ENCODE measurements around the gene PIP4K2C. TPM values are rescaled to one million over a fixed set of nuclear protein-coding genes. Genes with fewer than 3 reads are reported as not detected.
A peak's percentile ranks its signal among the peaks of the same experiment; 100 is the strongest.
"Not testable (repeated sequence)": the region's sequence is repeated elsewhere in the genome, so short reads cannot be mapped to it uniquely, and the experiment has no call there.

Gene PIP4K2C
- total RNA-seq, 1 experiment from 2014 or later: 54.0 TPM

DNA sequence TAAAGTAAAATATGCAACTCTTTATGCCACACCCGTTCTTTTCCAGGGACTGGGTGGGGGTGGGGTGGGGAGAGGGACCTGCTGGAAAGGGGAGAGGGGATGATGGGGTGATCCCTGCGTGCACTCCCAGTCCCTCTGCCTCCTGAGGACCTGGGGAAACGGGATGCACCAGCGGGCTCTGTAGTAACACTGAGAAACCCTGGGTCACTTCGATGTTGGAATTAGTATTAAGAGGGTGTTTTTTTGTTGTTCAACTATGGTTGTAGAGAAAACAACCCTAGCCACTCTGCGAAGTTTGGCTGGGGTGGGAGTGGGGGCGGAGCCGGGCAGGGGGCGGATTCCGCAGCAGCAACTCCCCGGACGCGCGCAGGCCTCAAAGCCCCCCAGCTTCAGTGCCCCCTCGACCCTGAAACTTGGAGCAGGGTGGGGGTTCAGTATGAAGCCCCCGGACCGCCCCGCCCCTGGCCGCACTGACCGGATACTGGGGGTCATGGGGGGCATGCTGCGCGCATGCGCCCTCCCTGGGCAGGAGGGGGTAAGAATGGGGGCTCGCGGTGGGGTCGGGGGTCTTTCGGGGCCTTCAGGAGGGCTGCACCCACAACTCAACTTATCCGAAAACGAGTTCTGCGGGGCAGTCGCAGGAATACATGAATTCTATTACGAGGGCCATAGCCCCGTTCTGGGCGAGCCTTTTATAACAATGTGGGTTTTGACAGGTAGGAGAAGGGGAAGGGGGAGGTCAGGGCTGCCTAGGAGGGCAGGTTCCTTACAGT is 19.0 kb downstream of the PIP4K2C start:
- no peak for DNase-seq (ENCODE audit: low spot score)

DNA sequence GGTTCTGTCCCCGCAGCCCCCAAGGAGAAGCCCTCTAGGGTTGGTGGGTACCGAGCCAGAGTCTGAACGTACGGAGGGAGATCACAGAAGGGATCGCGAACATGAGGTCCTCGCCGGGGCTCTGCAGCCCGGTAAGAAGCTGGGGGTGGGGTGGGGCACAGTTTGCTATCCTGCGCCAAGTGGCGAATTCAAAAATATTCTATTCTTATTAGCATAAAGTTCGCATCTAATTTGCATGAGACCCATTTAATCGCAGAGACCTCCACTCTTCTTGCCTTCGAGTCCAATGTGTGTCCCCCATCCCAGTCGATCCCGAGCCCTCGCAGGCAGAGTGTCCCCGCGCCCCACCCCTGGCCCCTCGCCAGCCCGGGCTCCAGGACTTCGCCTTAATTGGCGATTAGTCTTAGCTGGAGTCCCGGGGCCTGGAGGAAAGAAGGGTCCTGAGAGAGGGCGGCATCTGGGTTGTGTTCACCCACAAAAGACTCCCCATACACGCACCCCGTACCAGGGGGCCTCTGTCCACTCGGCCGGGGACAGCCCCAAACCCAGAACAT is 19.6 kb downstream of the PIP4K2C start:
- DNase-seq (ENCODE audit: low spot score): no peak

DNA sequence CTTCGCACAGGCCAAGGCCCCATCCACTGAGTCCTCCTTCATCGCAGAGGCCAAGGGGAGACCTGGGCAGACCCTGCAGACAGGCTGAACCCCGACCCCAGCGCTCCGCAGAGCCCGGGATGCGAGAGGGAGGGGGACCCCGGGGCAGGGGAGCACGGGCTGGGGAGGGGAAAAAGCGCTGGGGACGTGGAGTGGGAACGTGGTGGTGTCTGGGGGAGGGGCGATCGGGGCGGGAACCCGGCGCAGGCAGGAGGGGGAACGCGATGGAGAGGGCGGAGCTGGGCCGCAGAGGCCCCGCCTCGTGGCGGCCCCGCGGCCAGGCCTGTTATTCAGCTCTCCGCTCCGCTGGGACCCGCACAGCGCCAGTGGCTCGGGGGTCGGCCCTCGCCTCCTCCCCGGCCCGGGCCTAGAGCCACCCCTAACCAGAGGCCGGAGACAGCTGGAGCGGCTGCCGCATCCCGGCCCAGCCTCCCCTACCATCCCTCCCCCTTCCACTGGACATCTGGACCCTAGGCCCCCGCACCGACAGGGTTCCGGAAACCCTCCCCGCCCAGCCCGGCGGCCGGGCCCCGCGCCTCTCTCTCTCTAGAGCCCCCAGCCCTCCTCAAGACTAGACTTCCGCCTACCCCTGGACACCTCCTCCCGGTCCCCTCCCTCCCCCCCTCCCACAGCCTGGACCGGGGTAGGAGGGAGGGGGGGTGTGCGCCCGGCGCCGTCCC is 20.3 kb downstream of the PIP4K2C start, which contains the start of gene ARHGEF25:
Gene ARHGEF25 (plus strand): TSS at position 328 of the 719 bp plus-strand sequence. CDS start 460 bp downstream, outside the sequence.
- peak; percentile 33 for DNase-seq (ENCODE audit: low spot score)

DNA sequence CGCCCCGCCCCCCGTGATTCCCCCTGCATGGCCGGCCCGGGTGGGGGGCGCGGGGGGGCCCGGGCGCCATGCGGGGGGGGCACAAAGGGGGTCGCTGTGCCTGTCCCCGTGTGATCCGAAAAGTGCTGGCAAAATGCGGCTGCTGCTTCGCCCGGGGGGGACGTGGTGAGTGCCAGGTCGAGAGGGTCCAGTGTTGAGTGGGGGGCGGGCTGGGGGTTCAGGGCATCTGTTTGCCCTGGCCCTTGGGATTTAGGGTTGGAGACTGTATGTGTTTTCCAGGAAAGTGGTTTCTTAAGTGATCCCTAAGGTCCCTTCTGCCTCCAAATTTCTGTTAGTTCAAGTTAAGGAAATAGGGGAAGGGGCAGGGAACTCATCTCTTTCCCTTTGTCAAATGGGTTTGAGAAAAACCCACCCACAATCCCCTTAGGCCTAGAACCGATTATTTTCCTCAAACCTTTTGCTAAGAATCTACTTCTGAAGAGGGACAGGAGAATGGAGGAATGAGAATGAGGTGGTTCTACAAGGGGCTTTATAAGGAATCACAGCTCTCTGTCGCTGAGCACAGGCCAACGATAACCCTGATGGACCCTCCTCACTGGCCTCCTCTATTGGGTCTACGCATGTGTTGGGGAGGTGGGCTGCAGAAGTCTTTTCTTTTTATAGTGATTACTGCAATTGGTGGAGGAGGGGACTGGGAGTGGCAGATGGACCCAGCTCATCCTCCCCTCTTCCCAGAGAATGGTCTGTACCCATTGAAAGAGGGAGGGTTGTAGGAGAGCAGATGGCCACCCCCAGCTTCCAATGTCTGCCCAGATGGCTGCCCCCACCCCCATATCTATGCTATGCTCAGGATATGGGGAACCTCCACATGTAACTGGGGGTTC is 21.1 kb downstream of the PIP4K2C start:
- DNase-seq (ENCODE audit: low spot score): no peak

DNA sequence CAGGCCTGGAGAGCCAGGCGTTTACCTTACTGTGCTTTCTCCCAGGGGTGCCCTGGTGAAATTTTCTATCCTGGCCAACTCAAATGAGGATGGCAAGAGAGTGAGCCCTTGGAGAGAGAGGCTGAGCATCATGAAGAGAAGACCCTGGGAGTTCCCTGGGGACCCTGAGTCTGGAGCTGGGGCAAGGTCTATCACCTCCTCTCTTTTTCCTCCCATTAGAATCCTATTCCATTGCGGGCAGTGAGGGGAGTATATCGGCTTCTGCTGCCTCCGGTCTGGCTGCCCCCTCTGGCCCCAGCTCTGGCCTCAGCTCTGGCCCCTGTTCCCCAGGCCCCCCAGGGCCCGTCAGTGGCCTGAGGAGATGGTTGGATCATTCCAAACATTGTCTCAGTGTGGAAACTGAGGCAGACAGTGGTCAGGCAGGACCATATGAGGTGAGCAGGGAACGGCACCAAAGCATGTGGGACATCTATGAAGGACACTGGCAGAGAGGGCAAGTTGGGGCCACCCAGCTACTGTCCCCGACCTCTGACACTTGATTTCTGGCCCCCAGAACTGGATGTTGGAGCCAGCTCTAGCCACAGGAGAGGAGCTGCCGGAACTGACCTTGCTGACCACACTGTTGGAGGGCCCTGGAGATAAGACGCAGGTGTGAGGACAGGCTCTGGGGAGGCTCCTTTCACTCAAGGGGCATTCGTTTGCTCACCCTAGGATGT is 21.9 kb downstream of the PIP4K2C start:
- no peak for DNase-seq (ENCODE audit: low spot score)

DNA sequence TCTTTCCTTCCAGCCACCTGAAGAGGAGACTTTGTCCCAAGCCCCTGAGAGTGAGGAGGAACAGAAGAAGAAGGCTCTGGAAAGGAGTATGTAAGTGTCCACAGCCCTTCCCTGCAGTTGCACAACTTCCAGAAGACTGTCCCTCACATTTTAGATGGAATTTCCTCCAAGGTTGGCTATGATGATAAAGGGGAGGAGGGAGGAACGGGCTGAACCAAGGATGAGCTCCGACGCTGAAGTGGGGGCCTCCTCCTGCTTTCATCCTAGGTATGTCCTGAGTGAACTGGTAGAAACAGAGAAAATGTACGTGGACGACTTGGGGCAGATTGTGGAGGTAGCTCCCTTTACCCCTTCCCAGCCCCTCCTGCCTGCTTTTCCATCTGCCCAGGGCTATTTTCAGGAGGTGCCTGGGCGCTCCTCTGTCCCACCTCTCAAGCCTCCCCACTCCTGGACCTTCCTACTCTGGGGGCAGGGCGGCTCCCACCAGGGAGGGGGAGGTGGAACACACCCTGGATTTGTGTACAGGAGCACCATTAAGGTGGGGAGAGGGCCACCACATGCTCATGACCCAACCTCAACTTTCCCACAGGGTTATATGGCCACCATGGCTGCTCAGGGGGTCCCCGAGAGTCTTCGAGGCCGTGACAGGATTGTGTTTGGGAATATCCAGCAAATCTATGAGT is 22.6 kb downstream of the PIP4K2C start:
- no peak for DNase-seq (ENCODE audit: low spot score)

DNA sequence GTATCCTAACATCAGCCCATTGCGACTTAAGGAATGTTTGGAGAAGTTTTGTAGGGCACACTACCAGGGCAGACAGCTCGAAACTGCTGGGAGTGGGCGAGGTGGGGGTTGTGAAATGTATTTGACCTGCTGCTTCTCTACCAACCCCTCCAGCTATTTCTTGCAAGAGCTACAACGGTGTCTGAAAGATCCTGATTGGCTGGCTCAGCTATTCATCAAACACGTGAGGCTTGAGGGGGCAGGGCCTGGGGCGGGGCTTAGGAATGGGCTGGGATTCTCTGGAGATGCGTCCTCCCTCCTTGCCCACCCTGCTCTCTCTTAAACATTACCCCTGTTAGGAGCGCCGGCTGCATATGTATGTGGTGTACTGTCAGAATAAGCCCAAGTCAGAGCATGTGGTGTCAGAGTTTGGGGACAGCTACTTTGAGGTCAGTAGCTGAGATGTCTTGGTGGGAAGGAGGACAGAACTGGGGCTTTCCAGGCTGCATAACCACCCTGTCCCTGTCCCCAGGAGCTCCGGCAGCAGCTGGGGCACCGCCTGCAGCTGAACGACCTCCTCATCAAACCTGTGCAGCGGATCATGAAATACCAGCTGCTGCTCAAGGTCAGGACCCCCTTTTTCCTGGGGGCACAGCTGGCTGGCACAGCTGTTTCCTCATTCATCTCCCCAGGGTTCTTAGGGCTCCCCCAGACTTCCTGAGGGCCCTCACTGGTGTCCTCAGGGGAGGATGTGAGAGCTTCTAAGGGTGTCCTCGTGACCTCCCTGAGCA is 23.4 kb downstream of the PIP4K2C start:
- no peak for DNase-seq (ENCODE audit: low spot score)

DNA sequence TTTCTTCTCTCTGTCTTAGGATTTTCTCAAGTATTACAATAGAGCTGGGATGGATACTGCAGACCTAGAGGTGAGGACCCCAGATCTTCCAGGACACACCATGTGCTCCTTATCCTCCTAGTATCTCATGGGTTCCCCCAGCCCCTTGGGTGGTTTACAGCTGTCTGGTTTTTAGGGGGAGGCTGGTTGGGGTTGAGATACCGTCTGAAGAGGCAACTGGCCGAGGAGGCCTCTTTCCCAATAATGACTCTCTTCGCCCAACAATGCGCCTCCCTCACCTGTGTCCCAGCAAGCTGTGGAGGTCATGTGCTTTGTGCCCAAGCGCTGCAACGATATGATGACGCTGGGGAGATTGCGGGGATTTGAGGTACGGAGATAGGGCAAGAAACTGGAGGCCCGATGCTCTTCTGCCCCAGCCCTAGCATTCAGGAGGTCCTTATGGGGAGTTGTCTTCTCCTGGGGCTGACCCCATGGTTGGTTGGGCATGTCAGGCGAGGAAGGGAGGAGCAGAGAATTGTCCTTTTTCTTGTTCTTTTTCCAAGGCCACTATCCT is 24.0 kb downstream of the PIP4K2C start:
- DNase-seq (ENCODE audit: low spot score): no peak

DNA sequence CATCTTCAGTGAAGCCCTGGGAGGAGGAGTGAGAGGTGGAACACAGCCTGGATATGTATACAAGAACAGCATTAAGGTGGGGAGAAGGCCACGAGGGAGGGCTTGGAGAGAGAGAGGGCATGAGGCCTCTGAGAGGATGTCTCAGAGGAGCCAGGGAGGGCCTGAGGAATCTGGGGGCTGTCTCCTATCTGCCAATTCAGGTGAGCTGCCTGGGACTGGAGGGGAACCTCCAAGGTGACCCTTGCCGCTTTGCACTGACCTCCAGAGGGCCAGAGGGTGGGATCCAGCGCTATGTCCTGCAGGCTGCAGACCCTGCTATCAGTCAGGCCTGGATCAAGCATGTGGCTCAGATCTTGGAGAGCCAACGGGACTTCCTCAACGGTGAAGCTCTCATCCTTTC is 24.6 kb downstream of the PIP4K2C start:
- no peak for DNase-seq (ENCODE audit: low spot score)

DNA sequence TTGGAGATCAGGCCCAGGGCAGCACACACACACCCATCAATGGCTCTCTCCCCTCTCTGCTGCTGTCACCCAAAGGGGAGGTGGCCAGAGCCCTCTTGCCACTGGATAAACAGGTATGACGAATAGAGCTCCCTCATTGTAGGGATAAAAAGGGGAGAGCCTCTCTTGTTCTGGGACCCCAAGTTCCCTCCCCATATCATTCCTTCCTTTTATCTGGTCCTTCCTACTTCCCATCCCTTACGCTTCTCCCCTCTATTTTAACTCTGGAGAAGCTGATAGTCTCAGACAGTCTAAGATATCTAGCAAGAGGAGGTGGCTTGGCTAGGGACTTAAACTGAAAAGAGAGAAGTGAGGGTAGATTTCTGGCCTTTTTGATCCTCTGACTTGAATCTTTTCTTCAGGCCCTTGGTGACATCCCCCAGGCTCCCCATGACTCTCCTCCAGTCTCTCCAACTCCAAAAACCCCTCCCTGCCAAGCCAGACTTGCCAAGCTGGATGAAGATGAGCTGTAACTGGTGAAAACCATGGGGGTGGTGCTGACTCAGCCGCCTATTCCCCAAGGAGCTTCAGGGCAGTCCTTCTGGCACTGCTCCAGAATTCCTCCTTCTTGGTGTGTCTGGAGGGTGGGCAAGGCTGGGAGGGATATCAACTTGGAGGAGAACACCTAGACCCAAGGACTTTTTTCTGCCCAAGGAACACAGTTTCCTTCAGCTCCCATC is 25.6 kb downstream of the PIP4K2C start:
- peak; percentile 19 for DNase-seq (ENCODE audit: low spot score)

DNA sequence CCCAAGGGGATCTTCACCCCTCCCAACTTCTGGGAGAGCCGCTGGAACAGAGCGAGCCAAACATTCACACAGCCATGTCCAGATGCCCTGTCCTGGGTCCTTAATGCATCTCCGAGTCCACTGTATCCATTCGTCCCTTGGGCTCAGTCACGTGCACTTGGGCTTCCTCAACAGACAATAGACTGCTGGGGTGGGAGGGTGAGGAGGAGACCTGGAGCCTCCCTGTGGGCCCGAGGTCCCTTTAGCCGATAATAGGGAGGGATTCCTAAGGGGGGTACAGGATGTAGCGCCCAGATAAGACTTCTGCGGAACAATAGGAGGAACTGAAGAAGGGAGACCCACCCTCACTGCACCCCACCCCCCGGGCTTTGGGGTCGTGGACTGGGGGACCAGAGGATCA is 26.9 kb downstream of the PIP4K2C start:
- no peak for DNase-seq (ENCODE audit: low spot score)

DNA sequence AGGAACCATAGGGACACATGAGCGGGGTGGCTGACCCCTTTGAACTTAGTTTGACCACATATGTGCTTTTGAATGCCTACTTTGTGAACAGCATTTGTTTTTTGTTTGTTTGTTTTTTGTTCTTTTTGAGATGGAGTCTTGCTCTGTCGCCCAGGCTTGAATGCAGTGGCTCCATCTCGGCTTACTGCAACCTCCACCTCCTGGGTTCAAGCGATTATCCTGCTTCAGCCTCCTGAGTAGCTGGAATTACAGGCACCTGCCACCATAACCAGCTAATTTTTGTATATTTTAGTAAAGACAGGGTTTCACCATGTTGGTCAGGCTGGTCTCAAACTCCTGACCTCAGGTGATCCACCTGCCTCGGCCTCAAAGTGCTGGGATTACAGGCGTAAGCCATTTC is 27.4 kb downstream of the PIP4K2C start:
- DNase-seq (ENCODE audit: low spot score): not testable (repeated sequence)

DNA sequence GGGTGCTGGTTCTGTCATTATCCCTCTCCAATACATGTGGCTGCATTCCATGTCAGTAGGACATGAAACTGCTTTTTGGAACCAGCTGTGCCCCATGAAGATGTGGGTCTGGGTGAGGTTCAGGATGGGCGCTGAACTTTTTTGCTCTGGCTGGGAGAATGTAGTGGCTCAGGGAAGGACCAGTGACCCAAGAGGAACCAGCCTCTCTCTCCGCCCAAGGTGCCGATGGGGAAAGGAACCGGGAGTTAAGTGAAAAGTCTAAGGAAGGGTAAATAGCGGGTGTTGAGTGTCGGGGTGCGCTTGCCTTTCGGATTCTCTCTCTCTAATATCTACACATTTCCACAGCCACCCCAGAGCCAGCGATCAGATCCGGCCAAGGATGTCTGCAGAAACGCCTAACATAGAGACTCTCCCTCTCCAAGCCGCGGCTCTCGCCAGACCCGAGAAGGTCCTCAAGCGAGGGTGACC is 28.0 kb downstream of the PIP4K2C start:
- no peak for DNase-seq (ENCODE audit: low spot score)

DNA sequence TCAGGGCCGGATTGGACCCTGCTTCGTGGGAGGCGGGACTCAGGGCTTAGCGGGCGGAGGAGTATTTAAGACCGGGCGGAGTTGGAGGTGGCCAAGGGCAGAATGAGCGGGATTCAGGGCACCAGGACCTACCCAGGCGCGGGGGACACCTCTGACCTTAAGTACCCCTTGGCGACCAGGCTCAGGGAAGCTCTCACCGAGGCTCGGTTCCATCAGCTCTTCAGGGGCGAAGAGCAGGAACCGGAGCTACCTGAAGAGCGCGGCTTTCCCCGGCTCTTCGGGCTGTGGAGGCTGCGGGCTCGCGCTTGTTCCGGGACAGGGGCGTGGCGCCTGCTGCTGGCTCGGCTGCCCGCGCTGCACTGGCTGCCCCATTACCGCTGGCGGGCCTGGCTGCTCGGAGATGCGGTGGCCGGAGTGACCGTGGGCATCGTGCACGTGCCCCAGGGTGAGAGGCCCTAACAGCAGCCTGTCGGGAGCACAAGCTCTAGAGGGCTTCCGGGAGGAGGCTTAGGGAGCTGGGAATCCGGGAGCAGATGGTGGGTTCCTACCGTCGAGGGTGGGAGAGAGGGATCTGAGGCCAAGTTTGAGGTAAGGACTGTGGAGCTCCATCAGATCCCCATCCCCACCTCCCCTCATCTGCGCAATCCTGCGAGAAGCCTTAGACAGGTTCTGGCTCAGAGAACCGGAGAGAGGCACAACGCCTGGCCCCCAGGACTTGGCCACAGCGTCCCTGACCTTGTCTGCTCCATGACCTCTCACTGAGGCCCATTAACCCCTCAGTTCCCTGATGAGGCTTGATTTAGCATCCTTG is 28.6 kb downstream of the PIP4K2C start:
- DNase-seq (ENCODE audit: low spot score): no peak

DNA sequence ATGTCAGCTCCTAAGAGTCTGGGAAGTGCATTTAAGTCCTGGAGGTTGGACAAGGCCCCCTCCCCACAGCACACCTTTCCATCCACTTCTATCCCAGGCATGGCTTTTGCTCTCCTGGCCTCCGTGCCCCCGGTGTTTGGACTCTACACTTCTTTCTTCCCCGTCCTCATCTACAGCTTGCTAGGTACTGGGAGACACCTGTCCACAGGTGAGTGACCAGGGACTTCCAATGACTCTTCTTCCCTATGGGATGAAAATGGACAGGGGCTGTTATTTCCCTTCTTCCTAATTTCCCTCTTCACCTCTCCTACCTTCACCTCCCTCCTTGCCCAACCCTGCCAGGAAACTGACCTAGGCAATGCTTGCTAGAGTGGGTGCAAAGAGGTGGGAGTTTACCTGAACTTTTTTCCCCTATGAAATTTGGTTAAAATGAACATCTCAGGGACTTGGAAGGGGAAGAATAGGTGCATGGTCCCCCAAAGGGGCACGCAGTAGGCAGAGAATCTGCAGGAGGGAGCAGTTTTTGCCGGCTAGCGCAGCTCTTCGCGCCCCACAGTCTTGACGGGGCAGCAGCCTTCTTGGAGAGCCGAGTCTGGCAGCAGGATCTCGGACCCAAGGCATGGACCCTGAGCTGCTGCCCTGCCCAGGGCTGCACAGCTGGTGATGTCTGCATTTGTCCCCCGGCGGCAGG is 29.4 kb downstream of the PIP4K2C start:
- no peak for DNase-seq (ENCODE audit: low spot score)

DNA sequence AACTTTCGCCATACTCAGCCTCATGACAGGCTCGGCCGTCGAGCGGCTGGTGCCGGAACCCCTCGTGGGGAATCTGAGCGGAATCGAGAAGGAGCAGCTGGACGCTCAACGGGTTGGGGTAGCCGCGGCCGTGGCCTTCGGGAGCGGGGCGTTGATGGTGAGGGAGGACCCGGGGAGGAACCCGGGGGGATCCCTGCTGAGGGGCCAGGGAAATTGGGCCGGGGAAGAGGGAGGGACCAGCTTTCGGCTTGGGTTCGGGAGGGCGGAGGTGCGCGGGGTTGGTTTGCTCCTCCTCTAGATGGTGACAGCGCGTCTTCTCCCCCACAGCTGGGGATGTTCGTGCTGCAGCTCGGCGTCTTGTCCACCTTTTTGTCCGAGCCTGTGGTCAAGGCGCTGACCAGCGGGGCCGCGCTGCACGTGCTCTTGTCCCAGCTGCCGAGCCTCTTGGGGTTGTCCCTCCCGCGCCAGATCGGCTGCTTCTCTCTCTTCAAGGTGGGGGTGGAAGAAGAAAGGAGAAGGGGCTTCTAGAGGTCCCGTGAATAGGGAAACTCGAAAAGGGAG is 30.0 kb downstream of the PIP4K2C start:
- no peak for DNase-seq (ENCODE audit: low spot score)
